AG04450 (cell line): ENCODE measurements around the gene PSME3. TPM values are rescaled to one million over a fixed set of nuclear protein-coding genes. Genes with fewer than 3 reads are reported as not detected.

ENCODE experiments used
- CTCF ChIA-PET: fragments of 300-600, 350-600 bp; formaldehyde crosslinking; extraction: SDS; loops from one replicate; lab custom pipeline; 2022; ENCODE audit warnings: antibody characterized with exemption, inconsistent platforms; lab: Charles Lee
- POLR2A ChIA-PET: fragments of 350-600 bp; formaldehyde crosslinking; extraction: SDS; loops from one replicate; lab custom pipeline; 2021; ENCODE audit warnings: antibody characterized with exemption, inconsistent platforms; lab: Yijun Ruan, JAX
- DNase-seq: peaks from one replicate; pipeline ENCODE4 v3.0.0-alpha.2; 2011; ENCODE audit warnings: low read depth, low spot score
- H3K27ac ChIP-seq: one replicate; pipeline ENCODE4 v1.5.1; 2012; ENCODE audit warnings: low read depth, low read length, control low read depth
- H3K27me3 ChIP-seq: one replicate; pipeline ENCODE4 v1.6.0; 2012; ENCODE audit warnings: low read length; ENCODE audit not compliant: control insufficient read depth, insufficient read depth
- H3K4me3 ChIP-seq: 2 replicates; pipeline ENCODE4 v1.5.1; 2011; ENCODE audit warnings: mild to moderate bottlenecking, low read depth, low read length, control low read depth
- H3K9me3 ChIP-seq: 2 replicates; pipeline ENCODE4 v1.5.1; 2012; ENCODE audit warnings: low read length; ENCODE audit not compliant: control insufficient read depth, insufficient read depth
- CTCF ChIP-seq: IDR thresholded peaks from 2 replicates; pipeline ENCODE4 v1.5.1; 2011; ENCODE audit warnings: low read depth, low read length, control low read depth, inconsistent platforms
- polyA plus RNA-seq: library from polyadenylated mRNA; depleted of rRNA; stranded (reverse); fragments of >200 nt; gene quantifications from 2 replicates; pipeline ENCODE4 v1.2.3, GENCODE V29; 2011

Gene PSME3
- polyA plus RNA-seq, 1 experiment: 129 TPM

GRCh38 chr17:42796066-42796758 is 37.0 kb upstream of the PSME3 start:
- TF ChIP-seq CTCF: no peak
- Histone ChIP-seq H3K27me3 (no peaks in the 10 kb centered on the region), H3K27ac (no peak overlapping the region), H3K9me3 (no peaks in the 10 kb centered on the region; the same call in 1 of the 2 replicates), H3K4me3 (no peak overlapping the region)
- CTCF ChIA-PET: interaction anchor here (1.7 kb wide), 1 partner anchor 24 kb away, joined by 4 read pairs; no protein-coding TSS in a partner anchor
- POLR2A ChIA-PET: interaction anchor here (0.5 kb wide), 1 partner anchor 168 kb away, joined by 3 read pairs; no protein-coding TSS in a partner anchor
- no peak for DNase-seq

GRCh38 chr17:42797067-42798007 is 35.9 kb upstream of the PSME3 start:
- CTCF ChIA-PET: interaction anchor here (0.6 to 1.7 kb wide), 3 partner anchors 23 to 75 kb away, joined by 4 to 9 read pairs (median 4); no protein-coding TSS in a partner anchor
- peak overlapping the region; percentile 96 for H3K4me3 ChIP-seq
- no peak for DNase-seq
- H3K9me3 ChIP-seq: no peaks in the 10 kb centered on the region; the same call in 1 of the 2 replicates
- TF ChIP-seq CTCF: no peak
- POLR2A ChIA-PET: interaction anchor here (0.9 kb wide), 1 partner anchor 24 kb away, joined by 3 read pairs; the partner anchor contains the start of gene VPS25
- H3K27me3 ChIP-seq: peaks cover 3% of the 10 kb centered on the region
- no peak overlapping the region for H3K27ac ChIP-seq

- ChIA-PET POLR2A (interaction anchor here (0.7 to 1.0 kb wide), 3 partner anchors 16 to 26 kb away, joined by 3 read pairs; partner anchors contain the start of genes BECN1 and VPS25), CTCF (interaction anchor here (0.6 to 1.7 kb wide), 3 partner anchors 22 to 76 kb away, joined by 4 to 9 read pairs (median 4); no protein-coding TSS in a partner anchor)
- peak overlapping the region; percentile 96 for H3K4me3 ChIP-seq
- H3K27ac ChIP-seq: peak overlapping the region; percentile 57
- TF ChIP-seq CTCF: no peak
- H3K27me3 ChIP-seq: peaks cover 3% of the 10 kb centered on the region
- no peaks in the 10 kb centered on the region; the same call in 1 of the 2 replicates for H3K9me3 ChIP-seq
- no peak for DNase-seq
Observed at GRCh38 chr17:42798011-42798382, 35.2 kb upstream of the PSME3 start.

GRCh38 chr17:42798383-42799380 is 34.5 kb upstream of the PSME3 start, which contains the start of the genes CNTD1 and COA3:
Gene CNTD1, plus strand, starts transcription at chr17:42798861. Its CDS starts 207 bp downstream, at chr17:42799068.
Gene COA3, minus strand, starts transcription at chr17:42798704. Its CDS starts 23 bp downstream, at chr17:42798681.
- POLR2A ChIA-PET: interaction anchor here (0.7 to 1.0 kb wide), 4 partner anchors 17 to 26 kb away, joined by 3 read pairs; partner anchors contain the start of genes BECN1 and VPS25
- Histone ChIP-seq H3K9me3 (no peaks in the 10 kb centered on the region; the same call in 1 of the 2 replicates), H3K27me3 (peaks cover 3% of the 10 kb centered on the region), H3K4me3 (peak within 1 kb of the TSS; percentile 96), H3K27ac (peak within 1 kb of the TSS; percentile 57)
- peak; percentile 55 for DNase-seq
- TF ChIP-seq CTCF: no peak
- CTCF ChIA-PET: interaction anchor here (1.0 to 1.1 kb wide), 2 partner anchors 20 to 35 kb away, joined by 3 to 4 read pairs; no protein-coding TSS in a partner anchor
